GM19238 (cell line): ENCODE results near the gene RNF111.
A peak's percentile ranks its signal among the peaks of the same experiment; 100 is the strongest.
"Not testable (repeated sequence)": the region's sequence is repeated elsewhere in the genome, so short reads cannot be mapped to it uniquely, and the experiment has no call there.

Experiments
- DNase-seq: peaks from one replicate; pipeline ENCODE4 v3.0.0; 2011; ENCODE audit warnings: low spot score; ENCODE audit not compliant: insufficient read length

Gene RNF111

DNA sequence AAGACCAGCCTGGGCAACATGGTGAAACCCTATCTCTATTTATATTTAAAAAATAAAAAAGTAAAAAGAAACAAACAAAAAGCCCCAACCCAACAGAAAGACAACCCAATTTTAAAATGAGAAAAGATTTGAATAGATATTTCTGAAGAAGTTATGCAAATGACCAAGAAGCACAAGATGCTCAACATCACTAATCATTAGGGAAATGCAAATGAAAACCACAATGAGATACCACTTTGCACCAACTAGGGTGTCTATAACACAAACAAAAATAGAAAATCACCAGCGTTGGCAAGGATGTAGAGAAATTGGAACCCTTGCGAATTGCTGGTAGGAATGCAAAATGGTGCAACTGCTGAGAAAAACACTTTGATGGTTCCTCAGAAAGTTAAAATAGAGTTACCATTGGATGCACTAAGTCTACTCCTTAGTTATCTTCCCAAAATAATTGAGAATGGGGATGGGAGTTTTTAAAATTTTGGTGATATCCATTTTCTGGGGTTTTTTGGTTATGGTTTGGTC, 71.7 kb downstream of the RNF111 start:
- no peak for DNase-seq

DNA sequence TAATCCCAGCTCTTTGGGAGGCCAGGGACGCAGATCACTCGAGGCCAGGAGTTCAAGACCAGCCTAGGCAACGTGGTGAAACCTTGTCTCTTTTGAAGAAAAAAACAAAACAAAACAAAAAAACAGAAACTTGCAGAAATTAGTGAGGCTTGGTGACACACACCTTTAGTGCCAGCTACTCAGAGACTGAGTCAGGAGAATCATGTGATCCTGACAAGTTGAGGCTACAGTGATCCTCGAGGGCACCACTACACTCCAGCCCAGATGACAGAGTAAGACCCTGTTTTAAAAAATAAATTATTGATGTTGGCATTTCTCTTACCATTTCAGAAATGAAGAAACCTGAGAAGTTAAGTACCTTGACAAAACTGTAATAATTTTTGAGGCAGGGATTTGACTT, 72.9 kb downstream of the RNF111 start:
- no peak for DNase-seq

GRCh38 chr15:59063042-59063441, 75.6 kb downstream of the RNF111 start:
- no peak for DNase-seq

DNA sequence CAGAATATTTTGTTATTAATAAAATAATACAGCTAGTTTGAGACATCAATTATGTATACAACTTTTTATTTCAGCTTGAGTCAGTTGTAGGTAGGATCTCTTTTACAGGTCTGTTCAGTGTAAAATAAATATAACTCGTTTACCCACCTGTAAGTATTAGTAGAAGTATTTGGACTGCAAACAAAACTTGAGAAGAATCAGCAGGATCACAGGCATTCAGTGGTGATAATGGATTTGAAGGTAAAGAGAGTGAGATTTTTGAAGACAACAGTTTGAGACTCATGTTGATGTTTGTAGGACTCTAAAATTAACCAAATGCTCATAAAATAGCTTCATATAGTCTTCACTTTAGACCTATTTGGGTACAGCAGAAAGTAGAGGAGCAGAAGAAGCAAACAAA, 82.0 kb downstream of the RNF111 start:
- no peak for DNase-seq

GRCh38 chr15:59074607-59075006, 87.1 kb downstream of the RNF111 start:
- DNase-seq, result no peak

DNA sequence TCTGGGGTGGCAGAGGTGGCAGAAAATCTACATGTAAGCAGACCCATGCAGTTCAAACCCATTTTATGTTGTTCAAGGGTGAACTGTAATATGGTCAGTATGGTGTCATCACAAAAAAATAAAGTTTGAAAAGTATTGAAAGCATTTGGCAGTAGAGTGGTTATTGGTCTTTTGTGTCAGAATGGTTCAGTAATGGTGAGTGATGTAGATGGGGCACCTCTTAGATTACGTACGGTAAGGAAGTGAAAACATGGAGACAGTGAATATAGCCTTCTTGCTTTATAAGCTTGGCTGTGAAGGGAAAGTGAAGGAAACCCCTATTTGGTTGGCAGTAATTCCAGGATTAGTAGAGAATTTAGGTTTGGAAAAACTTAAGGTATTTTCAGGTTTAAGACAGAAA, 100.3 kb downstream of the RNF111 start:
- DNase-seq, result no peak

DNA sequence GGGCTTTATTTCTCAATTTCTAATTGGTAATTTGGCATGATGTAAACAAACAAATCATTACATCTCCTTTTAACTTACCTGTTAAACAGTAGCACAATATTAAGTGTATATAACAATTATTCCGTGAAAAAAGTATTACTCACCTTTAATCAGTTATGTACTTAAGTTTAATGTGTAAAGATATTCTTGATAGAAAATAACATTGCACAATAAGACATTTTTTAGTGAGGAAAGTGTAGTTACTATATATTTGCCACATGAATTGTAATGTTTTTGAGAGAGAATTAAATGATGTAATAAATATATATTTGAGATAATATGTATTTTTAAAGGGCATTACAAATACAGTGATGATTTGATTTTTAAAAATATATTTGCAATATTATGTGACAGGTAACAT, 106.6 kb downstream of the RNF111 start:
- no peak for DNase-seq

GRCh38 chr15:59096429-59096828, 109.0 kb downstream of the RNF111 start:
- no peak for DNase-seq

GRCh38 chr15:59099162-59099685, 111.8 kb downstream of the RNF111 start:
- DNase-seq, result no peak

- no peak for DNase-seq
These were observed 117.1 kb downstream of the RNF111 start for GRCh38 chr15:59104602-59104911.

GRCh38 chr15:59104912-59105732, 117.7 kb downstream of the RNF111 start, which contains the start of gene CCNB2:
TSS of gene CCNB2 (plus strand) at chr15:59105146. CDS start at chr15:59105269, 123 bp downstream.
- peak; percentile 89 for DNase-seq

DNA sequence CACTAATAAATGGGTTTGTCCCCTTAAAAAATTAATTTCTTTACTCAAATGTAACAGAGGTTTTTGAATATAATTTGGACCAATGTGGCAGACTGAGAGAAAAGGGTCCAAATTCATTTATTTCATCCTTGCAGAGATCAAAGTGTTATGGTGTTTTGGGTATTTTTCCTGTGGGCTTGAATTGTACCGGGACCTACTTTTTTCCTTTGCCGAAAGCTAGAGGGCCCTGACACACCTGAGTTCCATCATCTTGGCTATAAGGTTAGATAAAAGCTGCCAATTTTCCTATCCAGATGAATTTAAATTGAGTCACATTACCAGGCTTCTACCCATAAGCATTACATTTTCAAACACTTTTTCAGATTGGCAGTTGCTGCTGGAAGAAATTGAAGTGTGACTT, 118.4 kb downstream of the RNF111 start:
- no peak for DNase-seq

DNA sequence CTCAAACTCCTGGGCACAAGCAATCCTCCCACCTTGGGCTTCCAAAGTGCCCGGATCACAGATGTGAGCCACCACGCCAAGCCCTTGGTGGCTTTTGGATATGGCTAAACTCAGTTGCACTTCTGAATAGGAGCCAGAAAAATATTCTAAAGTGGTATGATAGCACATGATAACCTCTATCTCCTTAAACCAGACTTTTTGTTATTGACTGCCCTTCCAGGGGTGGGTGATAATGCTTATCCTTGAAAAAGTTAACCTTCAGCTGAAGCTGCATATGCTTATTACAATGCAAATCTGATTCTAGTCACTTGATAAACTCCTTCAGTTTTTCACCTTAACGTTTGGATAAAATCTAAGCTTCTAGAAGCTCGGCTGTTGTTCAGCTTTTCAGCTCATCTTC, 123.8 kb downstream of the RNF111 start:
- no peak for DNase-seq

DNA sequence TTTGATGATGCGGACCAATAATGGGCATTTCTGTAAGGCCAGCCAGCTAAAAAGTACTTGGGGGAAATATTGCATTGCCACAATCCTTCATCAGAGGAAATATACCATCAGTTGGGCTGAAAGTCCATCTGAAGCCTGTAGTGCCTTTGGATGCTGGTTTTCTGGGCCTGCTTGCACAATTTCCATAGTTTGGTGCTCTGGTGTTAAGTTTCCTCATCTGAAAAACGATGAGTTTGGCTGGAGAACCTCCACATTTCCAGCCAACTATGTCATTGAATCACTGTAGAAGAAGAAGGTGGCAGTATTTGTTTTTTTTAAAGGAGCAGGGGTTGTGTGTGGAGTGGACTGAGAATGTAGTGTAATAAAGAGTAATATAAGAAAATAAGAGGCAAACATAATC, 127.6 kb downstream of the RNF111 start:
- no peak for DNase-seq

DNA sequence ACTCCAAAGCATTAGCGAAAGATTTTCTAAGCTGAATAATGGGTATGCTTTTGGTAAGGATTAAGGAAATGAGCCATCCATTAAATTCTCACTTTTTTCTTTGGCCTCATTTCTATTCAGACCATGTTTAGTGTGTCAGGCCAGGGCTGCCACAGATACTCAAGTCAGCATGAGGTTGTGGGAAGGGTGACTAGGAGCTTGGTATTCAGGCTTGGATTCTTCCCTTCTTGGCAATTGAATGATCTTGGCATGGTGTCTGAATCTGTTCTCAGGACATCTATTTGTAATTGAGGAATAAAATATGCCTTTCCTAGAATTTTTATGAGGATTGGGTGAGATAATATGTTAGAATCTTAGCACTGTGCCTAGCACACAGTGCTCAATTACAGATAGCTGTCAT, 128.7 kb downstream of the RNF111 start:
- DNase-seq, result no peak

GRCh38 chr15:59116771-59117170, 129.3 kb downstream of the RNF111 start:
- DNase-seq, result no peak

GRCh38 chr15:59119625-59120024, 132.2 kb downstream of the RNF111 start:
- DNase-seq, result no peak

GRCh38 chr15:59120937-59121336, 133.5 kb downstream of the RNF111 start:
- no peak for DNase-seq

DNA sequence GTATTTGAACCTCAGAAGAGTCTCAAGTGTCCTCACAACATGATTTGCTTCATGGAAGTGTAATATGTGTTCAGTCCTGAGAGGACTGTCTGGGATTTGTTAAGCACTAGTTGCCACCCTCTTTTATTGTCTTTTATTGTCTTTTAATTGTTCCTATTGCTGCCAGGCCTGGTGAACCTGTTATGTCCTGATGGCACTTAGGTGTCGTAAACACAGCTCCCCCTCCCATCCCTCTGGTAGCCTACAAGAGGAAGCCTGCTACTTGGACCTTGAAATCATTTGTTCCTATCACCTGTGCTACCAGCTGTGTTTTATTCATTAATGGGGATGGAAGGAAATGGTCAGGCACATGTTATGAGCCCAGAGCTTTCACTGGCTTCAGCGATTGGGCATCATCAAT, 136.8 kb downstream of the RNF111 start:
- no peak for DNase-seq

GRCh38 chr15:59125683-59126082, 138.2 kb downstream of the RNF111 start:
- DNase-seq, result not testable (repeated sequence)

DNA sequence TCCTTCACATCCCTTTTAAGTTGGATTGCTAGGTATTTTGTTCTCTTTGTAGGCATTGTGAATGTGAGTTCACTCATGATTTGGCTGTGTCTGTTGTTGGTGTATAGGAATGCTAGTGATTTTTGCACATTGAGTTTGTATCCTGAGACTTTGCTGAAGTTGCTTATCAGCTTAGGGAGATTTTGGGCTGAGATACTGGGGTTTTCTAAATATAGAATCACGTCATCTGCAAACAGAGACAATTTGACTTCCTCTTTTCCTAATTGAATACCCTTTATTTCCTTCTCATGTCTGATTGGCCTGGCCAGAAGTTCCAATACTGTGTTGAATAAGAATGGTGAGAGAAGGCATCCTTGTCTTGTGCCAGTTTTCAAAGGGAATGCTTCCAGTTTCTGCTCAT, 139.8 kb downstream of the RNF111 start:
- DNase-seq, result not testable (repeated sequence)

DNA sequence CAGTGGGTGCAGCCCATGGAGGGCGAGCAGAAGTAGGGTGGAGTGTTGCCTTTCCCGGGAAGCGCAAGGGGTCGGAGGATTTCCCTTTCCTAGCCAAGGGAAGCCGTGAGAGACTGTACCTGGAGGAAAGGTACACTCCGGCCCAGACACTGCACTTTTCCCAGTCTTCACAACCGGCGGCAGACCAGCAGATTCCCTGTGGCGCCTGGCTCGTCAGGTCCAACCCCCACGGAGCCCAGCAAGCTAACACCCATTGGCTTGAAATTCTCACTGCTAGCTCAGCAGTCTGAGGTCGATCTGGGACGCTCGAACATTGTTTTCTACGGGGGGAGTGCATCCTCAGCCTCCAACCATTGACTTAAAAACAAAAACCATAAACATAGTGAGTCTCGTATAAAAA, 144.0 kb downstream of the RNF111 start:
- no peak for DNase-seq

DNA sequence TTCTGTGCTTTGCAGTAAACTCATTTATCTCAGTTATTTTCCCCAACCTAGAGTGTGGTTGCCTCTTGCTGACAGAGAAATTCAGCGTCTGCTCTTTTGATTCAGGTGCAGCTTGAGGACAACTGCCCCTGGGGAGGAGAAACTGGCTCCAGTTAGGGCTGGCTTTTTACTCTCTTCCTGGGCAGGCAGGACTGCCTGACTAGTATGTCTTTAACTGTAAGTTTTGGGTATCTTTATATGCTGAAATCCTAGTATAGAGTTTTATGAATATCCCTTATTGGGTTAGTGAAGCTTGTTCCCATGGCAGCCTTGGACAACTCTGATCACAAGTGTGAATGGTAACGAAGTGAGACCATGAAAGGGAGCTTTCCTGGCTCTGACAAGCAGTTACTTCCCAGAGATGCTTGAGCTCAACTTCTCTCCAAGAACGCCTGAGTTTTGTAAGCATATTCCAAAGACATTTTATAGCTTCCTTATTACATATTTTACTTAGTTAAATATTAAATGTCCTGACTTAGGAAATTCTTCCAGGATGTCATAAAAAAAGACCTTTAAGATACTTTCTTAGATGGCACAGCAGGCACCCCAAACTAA, 144.6 kb downstream of the RNF111 start:
- DNase-seq, result no peak
